Neuronal stem cell (in vitro differentiated cells): ENCODE data around the gene CHD2.
"Not testable (repeated sequence)": the region's sequence is repeated elsewhere in the genome, so short reads cannot be mapped to it uniquely, and the experiment has no call there.

Experiments used
- DNase-seq: peaks from one replicate; pipeline ENCODE4 v3.0.0-alpha.2; 2013; ENCODE audit warnings: low spot score
- H2AFZ ChIP-seq: one replicate; pipeline ENCODE4 v1.6.1; 2013; ENCODE audit warnings: mild to moderate bottlenecking, low read length, inconsistent platforms
- H2AK5ac ChIP-seq: 2 replicates; pipeline ENCODE4 v1.6.1; 2013; ENCODE audit warnings: low read depth, mild to moderate bottlenecking, inconsistent platforms, low read length, moderate library complexity, mixed read lengths
- H2BK120ac ChIP-seq: 2 replicates; pipeline ENCODE4 v1.6.1; 2013; ENCODE audit warnings: low read depth, mild to moderate bottlenecking, inconsistent platforms, low read length, moderate library complexity, mixed read lengths
- H2BK12ac ChIP-seq: one replicate; pipeline ENCODE4 v1.6.1; 2013; ENCODE audit warnings: low read length, inconsistent platforms
- H2BK15ac ChIP-seq: 2 replicates; pipeline ENCODE4 v1.6.1; 2013; ENCODE audit warnings: mild to moderate bottlenecking, low read length, inconsistent platforms, mixed read lengths
- H2BK5ac ChIP-seq: one replicate; pipeline ENCODE4 v1.6.1; 2013; ENCODE audit warnings: inconsistent platforms, mild to moderate bottlenecking, low read length, moderate library complexity
- H3K14ac ChIP-seq: one replicate; pipeline ENCODE4 v1.6.1; 2013; ENCODE audit warnings: low read length, inconsistent platforms
- H3K18ac ChIP-seq: 2 replicates; pipeline ENCODE4 v1.6.1; 2013; ENCODE audit warnings: low read length, inconsistent platforms
- H3K23ac ChIP-seq: 2 replicates; pipeline ENCODE4 v1.6.1; 2013; ENCODE audit warnings: low read depth, mild to moderate bottlenecking, mixed read lengths, low read length, inconsistent platforms; ENCODE audit not compliant: poor library complexity
- H3K27ac ChIP-seq: replicated peaks from 3 replicates; pipeline ENCODE4 v1.5.1; 2013; ENCODE audit warnings: low read length, inconsistent platforms
- H3K27me3 ChIP-seq, 3 experiments: 2 replicates each; pipeline ENCODE4 v1.6.1; 2013; ENCODE audit warnings: low read length in 3 of 3, mild to moderate bottlenecking in 2 of 3, inconsistent platforms in 1 of 3, low read depth in 1 of 3, mixed read lengths in 1 of 3, moderate library complexity in 1 of 3; ENCODE audit not compliant: control insufficient read depth in 3 of 3, insufficient read depth in 3 of 3
- H3K36me3 ChIP-seq, 2 donors: replicated peaks in 1 of 2; 2 replicates each; pipeline ENCODE4 v1.6.1; 2013; ENCODE audit warnings: low read length in 2 of 2; ENCODE audit not compliant: control insufficient read depth in 2 of 2, insufficient read depth in 2 of 2
- H3K4ac ChIP-seq: 2 replicates; pipeline ENCODE4 v1.6.1; 2013; ENCODE audit warnings: inconsistent platforms, mild to moderate bottlenecking, low read length, moderate library complexity
- H3K4me1 ChIP-seq, 2 donors: 1 replicate in 1 of 2; 2 replicates in 1 of 2; pipeline ENCODE4 v1.6.1; 2013; ENCODE audit warnings: low read length in 2 of 2, low read depth in 1 of 2; ENCODE audit not compliant: control insufficient read depth in 2 of 2, insufficient read depth in 1 of 2
- H3K4me2 ChIP-seq: one replicate; pipeline ENCODE4 v1.6.1; 2013; ENCODE audit warnings: mild to moderate bottlenecking, low read length, inconsistent platforms; ENCODE audit not compliant: insufficient read depth, poor library complexity, severe bottlenecking
- H3K4me3 ChIP-seq, 2 donors: 2 replicates each; pipeline ENCODE4 v1.5.1; 2013; ENCODE audit warnings: low read length in 2 of 2, mild to moderate bottlenecking in 2 of 2, inconsistent platforms in 1 of 2, moderate library complexity in 1 of 2
- H3K79me1 ChIP-seq: one replicate; pipeline ENCODE4 v1.6.1; 2013; ENCODE audit warnings: low read depth, mild to moderate bottlenecking, inconsistent platforms, low read length, moderate library complexity
- H3K9ac ChIP-seq: one replicate; pipeline ENCODE4 v1.6.1; 2013; ENCODE audit warnings: mild to moderate bottlenecking, low read depth, low read length, inconsistent platforms; ENCODE audit not compliant: poor library complexity
- H3K9me3 ChIP-seq, 2 donors: replicated peaks in 1 of 2; 2 replicates each; pipeline versions ENCODE3 to v1.6.1; 2013; ENCODE audit warnings: low read length in 2 of 2, mild to moderate bottlenecking in 2 of 2, inconsistent platforms in 1 of 2, low read depth in 1 of 2, mixed read lengths in 1 of 2, moderate library complexity in 1 of 2; ENCODE audit not compliant: control insufficient read depth in 2 of 2, insufficient read depth in 1 of 2
- H4K8ac ChIP-seq: one replicate; pipeline ENCODE4 v1.6.1; 2013; ENCODE audit warnings: low read depth, mild to moderate bottlenecking, inconsistent platforms, low read length, moderate library complexity
- H4K91ac ChIP-seq: one replicate; pipeline ENCODE4 v1.6.1; 2013; ENCODE audit warnings: low read length, low read depth, mild to moderate bottlenecking, inconsistent platforms; ENCODE audit not compliant: poor library complexity
- WGBS, 2 donors: extraction: QIAGEN DNeasy Blood & Tissue Kit; methylation state at CpG; one replicate each; pipeline ENCODE4 v1.1.7; 2013; ENCODE audit warnings: missing lambda C conversion rate in 2 of 2, mixed read lengths in 1 of 2; ENCODE audit not compliant: insufficient read length in 2 of 2, insufficient replicate concordance in 1 of 2; ENCODE audit errors: extremely low coverage in 2 of 2; 5-methylcytosine and 5-hydroxymethylcytosine counted together

Gene CHD2

DNA sequence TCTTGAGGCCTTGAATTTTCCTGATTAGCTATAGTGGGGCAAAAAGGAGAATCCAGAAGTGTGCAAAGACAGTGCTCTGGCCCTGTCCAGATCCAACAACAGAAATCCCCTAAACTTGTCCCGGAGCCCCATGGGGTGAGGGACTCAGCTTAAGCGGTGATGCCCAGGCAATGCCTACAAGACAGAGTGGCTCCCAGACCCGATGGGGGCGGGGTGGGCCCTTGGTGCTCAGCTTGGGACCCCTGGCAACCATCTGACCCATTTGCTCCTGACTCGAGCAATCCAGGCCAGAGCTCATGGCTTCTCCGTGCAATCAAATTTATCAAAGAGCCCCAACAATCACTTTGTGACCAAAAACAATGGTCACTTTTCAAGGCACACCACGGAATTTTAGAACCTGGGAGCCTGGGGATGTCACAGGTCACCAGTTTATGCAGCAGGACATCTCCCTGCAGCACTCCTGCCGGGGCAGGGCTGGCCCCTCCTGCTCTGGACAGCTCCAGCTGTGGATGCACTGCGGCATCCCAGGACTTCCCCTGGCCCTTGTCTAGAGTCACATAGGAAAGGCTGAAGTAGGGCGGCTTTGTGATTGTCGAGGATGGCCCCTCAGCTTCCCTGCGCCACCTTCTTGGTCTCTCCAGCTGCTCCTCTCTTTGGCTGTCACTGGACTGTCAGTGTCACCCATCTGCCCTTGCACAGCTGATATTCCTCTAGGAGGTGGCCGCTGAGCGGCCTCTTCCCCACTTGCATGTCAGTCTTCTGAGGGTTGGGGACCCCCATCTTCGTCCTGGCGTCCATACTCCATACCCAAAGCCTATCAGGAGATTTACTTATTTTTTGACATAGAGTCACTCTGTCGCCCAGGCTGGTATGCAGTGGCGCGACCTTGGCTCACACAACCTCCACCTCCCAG is 160.5 kb downstream of the CHD2 start:
- Histone ChIP-seq H2BK5ac (peak overlapping the region; percentile 56), H3K4me3 (no peak overlapping the region), H3K4me2 (no peak overlapping the region), H4K91ac (no peak overlapping the region), H3K4ac (no peak overlapping the region), H3K18ac (peak overlapping the region; percentile 76), H3K27ac (peak overlapping the region; percentile 66), H3K27me3 (no peaks in the 10 kb centered on the region), H3K36me3 (peaks cover 57 to 88% of the 10 kb centered on the region in 2 donors), H3K9me3 (no peaks in the 10 kb centered on the region), H2AFZ (no peak overlapping the region), H2AK5ac (no peak overlapping the region), H3K14ac (peak overlapping the region; percentile 42), H2BK12ac (no peak overlapping the region), H3K9ac (no peak overlapping the region), H3K23ac (peak overlapping the region; percentile 45), H2BK15ac (no peak overlapping the region), H2BK120ac (no peak overlapping the region), H3K4me1 (peaks cover 39 to 67% of the 10 kb centered on the region in 2 donors), H4K8ac (no peak overlapping the region), H3K79me1 (peaks cover 27% of the 10 kb centered on the region)
- WGBS, 2 donors, result no CpG with 5 or more reads among the region's 19 CpGs
- DNase-seq, result no peak

DNA sequence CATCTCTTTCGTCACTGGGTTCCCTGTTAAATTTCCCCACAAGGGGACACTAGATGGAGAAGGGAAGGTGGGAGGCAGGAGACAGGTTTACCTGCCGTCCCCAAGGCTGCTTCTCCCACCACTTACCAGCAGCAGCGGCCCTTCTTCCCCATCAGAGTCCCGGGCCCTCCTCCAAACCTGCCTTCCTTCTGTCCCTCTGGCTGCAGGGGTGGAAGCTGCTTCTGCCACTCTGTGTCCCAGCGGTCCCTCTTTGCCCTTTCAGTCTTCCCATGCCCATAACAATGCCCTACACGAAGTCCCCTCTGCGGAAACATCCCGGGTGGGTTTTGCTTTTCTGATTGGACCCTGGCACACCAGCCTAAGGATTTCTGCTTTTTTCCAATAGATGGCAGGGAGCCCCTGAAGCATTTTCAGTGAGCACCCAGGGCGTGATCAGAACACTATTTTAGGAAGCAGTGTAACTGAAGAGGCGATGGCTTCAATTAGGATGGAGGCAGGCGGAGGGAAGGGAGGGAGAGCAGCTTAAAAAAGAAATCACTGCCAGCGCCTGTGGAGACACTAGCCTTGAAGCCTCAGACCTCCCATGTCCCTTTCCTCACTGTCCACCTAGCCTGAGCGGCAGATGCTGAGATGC is 162.6 kb downstream of the CHD2 start:
- H3K9me3 ChIP-seq, H3K14ac ChIP-seq, H2BK15ac ChIP-seq, H4K8ac ChIP-seq, H3K23ac ChIP-seq, H3K4me2 ChIP-seq, H3K4me3 ChIP-seq, H3K27me3 ChIP-seq, H2AK5ac ChIP-seq, DNase-seq, H2BK5ac ChIP-seq, H2BK120ac ChIP-seq, H4K91ac ChIP-seq, H3K4ac ChIP-seq, H2AFZ ChIP-seq, H2BK12ac ChIP-seq: not testable (repeated sequence)
- WGBS, 2 donors, result no CpG with 5 or more reads among the region's 13 CpGs
- H3K18ac ChIP-seq, result peak overlapping the region; percentile 66
- peaks cover 39 to 59% of the 10 kb centered on the region in 2 donors for H3K4me1 ChIP-seq
- H3K27ac ChIP-seq, result peak overlapping the region; percentile 67
- peaks cover 42 to 88% of the 10 kb centered on the region in 2 donors for H3K36me3 ChIP-seq
- H3K79me1 ChIP-seq, result peaks cover 24% of the 10 kb centered on the region
- peak overlapping the region; percentile 44 for H3K9ac ChIP-seq

DNA sequence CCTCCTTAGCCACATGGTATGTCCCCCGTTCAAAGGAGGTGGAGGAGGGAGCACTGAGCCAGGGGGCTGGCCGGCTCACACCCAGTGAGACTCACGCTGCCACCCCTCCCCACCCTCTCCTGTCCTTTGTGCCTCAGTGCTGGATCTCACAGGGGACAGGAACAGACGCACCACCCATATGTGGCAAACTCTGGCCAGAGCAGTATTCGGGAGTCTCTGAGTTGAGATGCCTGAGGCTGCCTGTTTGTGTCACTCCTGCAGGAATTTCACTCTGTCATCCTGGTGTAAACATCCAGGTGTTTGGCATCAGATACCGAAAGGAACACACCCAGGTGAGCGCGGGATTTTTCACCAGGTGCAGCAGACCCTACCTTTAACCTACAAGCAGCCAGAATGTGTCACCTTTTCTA is 163.1 kb downstream of the CHD2 start:
- H3K23ac ChIP-seq, result no peak overlapping the region
- peaks cover 39 to 58% of the 10 kb centered on the region in 2 donors for H3K4me1 ChIP-seq
- no peaks in the 10 kb centered on the region for H3K27me3 ChIP-seq
- H4K91ac ChIP-seq, result no peak overlapping the region
- no peak overlapping the region for H2BK12ac ChIP-seq
- peak overlapping the region; percentile 66 for H3K18ac ChIP-seq
- H3K36me3 ChIP-seq, result peaks cover 40 to 88% of the 10 kb centered on the region in 2 donors
- H2BK5ac ChIP-seq, result no peak overlapping the region
- no peak overlapping the region for H2AK5ac ChIP-seq
- no peak for DNase-seq
- H3K4ac ChIP-seq, result no peak overlapping the region
- H3K9me3 ChIP-seq, result no peaks in the 10 kb centered on the region
- peak overlapping the region; percentile 44 for H3K9ac ChIP-seq
- peak overlapping the region; percentile 21 for H3K4me2 ChIP-seq
- H4K8ac ChIP-seq, result no peak overlapping the region
- no peak overlapping the region for H2BK15ac ChIP-seq
- peaks cover 23% of the 10 kb centered on the region for H3K79me1 ChIP-seq
- no peak overlapping the region for H3K4me3 ChIP-seq
- WGBS, 2 donors, result no CpG with 5 or more reads among the region's 8 CpGs
- H2AFZ ChIP-seq, result no peak overlapping the region
- no peak overlapping the region for H2BK120ac ChIP-seq
- peak overlapping the region; percentile 67 for H3K27ac ChIP-seq
- no peak overlapping the region for H3K14ac ChIP-seq
